HL-60 (cell line): ENCODE results near the gene ZNF273.

ENCODE experiments used
- GABPA ChIP-seq: IDR thresholded peaks from 2 replicates; pipeline ENCODE4 v1.6.1; 2012; ENCODE audit warnings: low read depth
- POLR2AphosphoS5 ChIP-seq: IDR thresholded peaks from 2 replicates; pipeline ENCODE4 v1.6.1; 2012; ENCODE audit warnings: low read depth
- SPI1 ChIP-seq: IDR thresholded peaks from 2 replicates; pipeline ENCODE4 v1.6.1; 2012; ENCODE audit warnings: low read depth, mild to moderate bottlenecking, borderline replicate concordance
- TF ChIP-seq, protein P1 (sequence below): IDR thresholded peaks from one replicate; pipeline ENCODE4 v1.5.1; 2011; ENCODE audit warnings: low read length, control low read depth, inconsistent platforms; ENCODE audit not compliant: insufficient read depth
- TF ChIP-seq, protein P2 (sequence below): IDR thresholded peaks from 2 replicates; pipeline ENCODE4 v1.6.1; 2012; ENCODE audit warnings: low read depth; ENCODE audit not compliant: insufficient replicate concordance

DNA sequence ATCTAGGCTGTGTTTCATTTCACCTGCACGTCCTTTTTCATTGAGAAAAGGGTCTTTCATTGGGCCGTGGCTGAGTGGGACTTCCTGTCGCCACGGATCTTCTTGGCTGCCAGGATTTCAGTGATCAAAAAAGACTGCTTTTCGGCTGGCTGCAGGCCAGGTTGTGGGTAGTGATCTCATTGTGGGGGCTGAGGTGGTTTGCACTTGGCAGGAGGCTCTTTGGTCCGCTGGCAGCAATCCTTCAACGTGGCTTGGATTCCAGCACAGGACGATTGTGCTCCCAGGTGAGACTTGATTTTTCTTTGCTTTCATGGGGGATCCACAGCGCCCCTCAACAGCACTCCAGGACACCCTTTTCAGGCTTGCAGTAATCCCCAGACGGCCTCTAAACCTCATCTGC, 29.0 kb upstream of the ZNF273 start:
- TF ChIP-seq, protein P1, sequence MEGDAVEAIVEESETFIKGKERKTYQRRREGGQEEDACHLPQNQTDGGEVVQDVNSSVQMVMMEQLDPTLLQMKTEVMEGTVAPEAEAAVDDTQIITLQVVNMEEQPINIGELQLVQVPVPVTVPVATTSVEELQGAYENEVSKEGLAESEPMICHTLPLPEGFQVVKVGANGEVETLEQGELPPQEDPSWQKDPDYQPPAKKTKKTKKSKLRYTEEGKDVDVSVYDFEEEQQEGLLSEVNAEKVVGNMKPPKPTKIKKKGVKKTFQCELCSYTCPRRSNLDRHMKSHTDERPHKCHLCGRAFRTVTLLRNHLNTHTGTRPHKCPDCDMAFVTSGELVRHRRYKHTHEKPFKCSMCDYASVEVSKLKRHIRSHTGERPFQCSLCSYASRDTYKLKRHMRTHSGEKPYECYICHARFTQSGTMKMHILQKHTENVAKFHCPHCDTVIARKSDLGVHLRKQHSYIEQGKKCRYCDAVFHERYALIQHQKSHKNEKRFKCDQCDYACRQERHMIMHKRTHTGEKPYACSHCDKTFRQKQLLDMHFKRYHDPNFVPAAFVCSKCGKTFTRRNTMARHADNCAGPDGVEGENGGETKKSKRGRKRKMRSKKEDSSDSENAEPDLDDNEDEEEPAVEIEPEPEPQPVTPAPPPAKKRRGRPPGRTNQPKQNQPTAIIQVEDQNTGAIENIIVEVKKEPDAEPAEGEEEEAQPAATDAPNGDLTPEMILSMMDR = no peak
- no peak for TF ChIP-seq POLR2AphosphoS5
- TF ChIP-seq GABPA = no peak
- no peak for TF ChIP-seq SPI1
- TF ChIP-seq, protein P2, sequence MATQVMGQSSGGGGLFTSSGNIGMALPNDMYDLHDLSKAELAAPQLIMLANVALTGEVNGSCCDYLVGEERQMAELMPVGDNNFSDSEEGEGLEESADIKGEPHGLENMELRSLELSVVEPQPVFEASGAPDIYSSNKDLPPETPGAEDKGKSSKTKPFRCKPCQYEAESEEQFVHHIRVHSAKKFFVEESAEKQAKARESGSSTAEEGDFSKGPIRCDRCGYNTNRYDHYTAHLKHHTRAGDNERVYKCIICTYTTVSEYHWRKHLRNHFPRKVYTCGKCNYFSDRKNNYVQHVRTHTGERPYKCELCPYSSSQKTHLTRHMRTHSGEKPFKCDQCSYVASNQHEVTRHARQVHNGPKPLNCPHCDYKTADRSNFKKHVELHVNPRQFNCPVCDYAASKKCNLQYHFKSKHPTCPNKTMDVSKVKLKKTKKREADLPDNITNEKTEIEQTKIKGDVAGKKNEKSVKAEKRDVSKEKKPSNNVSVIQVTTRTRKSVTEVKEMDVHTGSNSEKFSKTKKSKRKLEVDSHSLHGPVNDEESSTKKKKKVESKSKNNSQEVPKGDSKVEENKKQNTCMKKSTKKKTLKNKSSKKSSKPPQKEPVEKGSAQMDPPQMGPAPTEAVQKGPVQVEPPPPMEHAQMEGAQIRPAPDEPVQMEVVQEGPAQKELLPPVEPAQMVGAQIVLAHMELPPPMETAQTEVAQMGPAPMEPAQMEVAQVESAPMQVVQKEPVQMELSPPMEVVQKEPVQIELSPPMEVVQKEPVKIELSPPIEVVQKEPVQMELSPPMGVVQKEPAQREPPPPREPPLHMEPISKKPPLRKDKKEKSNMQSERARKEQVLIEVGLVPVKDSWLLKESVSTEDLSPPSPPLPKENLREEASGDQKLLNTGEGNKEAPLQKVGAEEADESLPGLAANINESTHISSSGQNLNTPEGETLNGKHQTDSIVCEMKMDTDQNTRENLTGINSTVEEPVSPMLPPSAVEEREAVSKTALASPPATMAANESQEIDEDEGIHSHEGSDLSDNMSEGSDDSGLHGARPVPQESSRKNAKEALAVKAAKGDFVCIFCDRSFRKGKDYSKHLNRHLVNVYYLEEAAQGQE = no peak
